Sigmoid colon (tissue), 4 donors: Measurements from ENCODE around the gene PTPRA.

ENCODE experiments used
- POLR2AphosphoS5 ChIP-seq, 4 donors: sonication (generic); formaldehyde crosslinking; IDR thresholded peaks; one replicate each; pipeline ENCODE4 v1.6.1; 2017; ENCODE audit warnings: antibody characterized with exemption in 4 of 4
- TF ChIP-seq, protein P1 (sequence below), 4 experiments: fragments of 450-650 bp in 3 of 4; fragments of 200-600 bp in 1 of 4; IDR thresholded peaks; one replicate each; pipeline ENCODE4 v1.5.1; 2016 to 2019; ENCODE audit warnings: antibody characterized with exemption in 4 of 4, mild to moderate bottlenecking in 3 of 4, moderate library complexity in 2 of 4

DNA sequence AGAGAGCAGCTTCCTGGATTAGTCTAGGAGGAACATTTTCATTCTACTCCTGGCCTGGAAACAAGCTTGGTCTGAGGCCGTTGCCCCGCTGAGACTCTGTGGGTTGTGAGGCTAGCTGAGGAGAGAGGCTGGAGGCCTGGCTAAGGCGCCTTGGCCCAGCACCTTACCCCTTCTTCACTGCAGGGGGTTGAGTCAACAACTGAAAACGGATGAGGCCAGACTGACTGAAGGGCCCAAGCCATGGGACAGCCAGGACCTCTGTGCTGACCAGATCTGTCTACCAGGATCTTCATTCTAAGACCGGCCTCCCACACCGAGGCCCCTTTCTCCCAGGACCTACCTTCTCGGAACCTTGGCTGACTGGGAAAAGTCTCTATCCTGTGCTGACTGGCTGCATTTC is 214.8 kb downstream of the PTPRA start:
- TF ChIP-seq, protein P1, sequence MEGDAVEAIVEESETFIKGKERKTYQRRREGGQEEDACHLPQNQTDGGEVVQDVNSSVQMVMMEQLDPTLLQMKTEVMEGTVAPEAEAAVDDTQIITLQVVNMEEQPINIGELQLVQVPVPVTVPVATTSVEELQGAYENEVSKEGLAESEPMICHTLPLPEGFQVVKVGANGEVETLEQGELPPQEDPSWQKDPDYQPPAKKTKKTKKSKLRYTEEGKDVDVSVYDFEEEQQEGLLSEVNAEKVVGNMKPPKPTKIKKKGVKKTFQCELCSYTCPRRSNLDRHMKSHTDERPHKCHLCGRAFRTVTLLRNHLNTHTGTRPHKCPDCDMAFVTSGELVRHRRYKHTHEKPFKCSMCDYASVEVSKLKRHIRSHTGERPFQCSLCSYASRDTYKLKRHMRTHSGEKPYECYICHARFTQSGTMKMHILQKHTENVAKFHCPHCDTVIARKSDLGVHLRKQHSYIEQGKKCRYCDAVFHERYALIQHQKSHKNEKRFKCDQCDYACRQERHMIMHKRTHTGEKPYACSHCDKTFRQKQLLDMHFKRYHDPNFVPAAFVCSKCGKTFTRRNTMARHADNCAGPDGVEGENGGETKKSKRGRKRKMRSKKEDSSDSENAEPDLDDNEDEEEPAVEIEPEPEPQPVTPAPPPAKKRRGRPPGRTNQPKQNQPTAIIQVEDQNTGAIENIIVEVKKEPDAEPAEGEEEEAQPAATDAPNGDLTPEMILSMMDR (IDR thresholded peaks at IDR 0.05), result no peak
- TF ChIP-seq POLR2AphosphoS5 (IDR thresholded peaks at IDR 0.05), result no peak
